Measurements from ENCODE around the gene TGDS. TPM values are rescaled to one million over a fixed set of nuclear protein-coding genes. Genes with fewer than 3 reads are reported as not detected.

Gene TGDS
- total RNA-seq, 4 donors from 2014 or later, result 2.5 to 17.9 (median 9.8) TPM

GRCh38 chr13:94548821-94549231 lies 47.1 kb downstream of the TGDS start:
- peaks cover 0 to 25% (median 13%) of the 10 kb centered on the region in 3 donors for H3K4me1 ChIP-seq
- WGBS, 2 donors, result 0 to 9% methylated on average over 3 to 10 of the region's 19 CpGs
- intact Hi-C loops (cut with DNase I), result no loop called here
- no peaks in the 10 kb centered on the region for H3K27me3 ChIP-seq
- H3K4me3 ChIP-seq, result peak overlapping the region; percentile 69 to 85 (median 73)
- H3K9me3 ChIP-seq, result no peaks in the 10 kb centered on the region
- DNase-seq, result no peak
- TF ChIP-seq CTCF (IDR thresholded peaks at IDR 0.05) (no peak), POLR2A (IDR thresholded peaks at IDR 0.05) (no peak)
- peak overlapping the region; percentile 92 to 98 (median 96) for H3K27ac ChIP-seq
- H3K36me3 ChIP-seq, result no peaks in the 10 kb centered on the region

GRCh38 chr13:94548382-94548781 lies 47.6 kb downstream of the TGDS start:
- H3K27ac ChIP-seq, result peak overlapping the region; percentile 92 to 98 (median 96)
- intact Hi-C loops (cut with DNase I), result no loop called here
- 46 to 67% methylated on average over 4 to 6 of the region's 6 CpGs for WGBS, 2 donors
- no peaks in the 10 kb centered on the region for H3K27me3 ChIP-seq
- TF ChIP-seq CTCF (IDR thresholded peaks at IDR 0.05) (no peak), POLR2A (IDR thresholded peaks at IDR 0.05) (no peak)
- no peaks in the 10 kb centered on the region for H3K9me3 ChIP-seq
- H3K4me3 ChIP-seq, result peak overlapping the region; percentile 69 to 85 (median 73)
- H3K36me3 ChIP-seq, result no peaks in the 10 kb centered on the region
- H3K4me1 ChIP-seq, result peaks cover 0 to 25% (median 13%) of the 10 kb centered on the region in 3 donors
- DNase-seq, result no peak

GRCh38 chr13:94546061-94546839 lies 49.7 kb downstream of the TGDS start:
- no peak for TF ChIP-seq POLR2A (IDR thresholded peaks at IDR 0.05)
- no peak for TF ChIP-seq CTCF (IDR thresholded peaks at IDR 0.05)
- 82 to 93% methylated on average over 10 of the region's 10 CpGs for WGBS, 2 donors
- DNase-seq, result no peak
- intact Hi-C loops (cut with DNase I), result no loop called here
- no peaks in the 10 kb centered on the region for H3K36me3 ChIP-seq
- no peak overlapping the region for H3K27ac ChIP-seq
- H3K27me3 ChIP-seq, result no peaks in the 10 kb centered on the region
- H3K9me3 ChIP-seq, result no peaks in the 10 kb centered on the region
- H3K4me3 ChIP-seq, result no peak overlapping the region
- H3K4me1 ChIP-seq, result peaks cover 0 to 25% (median 13%) of the 10 kb centered on the region in 3 donors

GRCh38 chr13:94544922-94545321 lies 51.0 kb downstream of the TGDS start:
- Histone ChIP-seq H3K4me1 (peaks cover 0 to 16% (median 8%) of the 10 kb centered on the region in 3 donors), H3K9me3 (no peaks in the 10 kb centered on the region), H3K27me3 (no peaks in the 10 kb centered on the region), H3K4me3 (no peak overlapping the region), H3K36me3 (no peaks in the 10 kb centered on the region), H3K27ac (no peak overlapping the region)
- DNase-seq, result no peak
- intact Hi-C loops (cut with DNase I), result no loop called here
- TF ChIP-seq CTCF (IDR thresholded peaks at IDR 0.05), result no peak
- TF ChIP-seq POLR2A (IDR thresholded peaks at IDR 0.05), result no peak
- WGBS, 2 donors, result 66 to 73% methylated on average over 4 of the region's 4 CpGs

- intact Hi-C loops (cut with DNase I), result no loop called here
- TF ChIP-seq POLR2A (IDR thresholded peaks at IDR 0.05) (no peak), CTCF (IDR thresholded peaks at IDR 0.05) (no peak)
- no peaks in the 10 kb centered on the region for H3K9me3 ChIP-seq
- H3K27ac ChIP-seq, result no peak overlapping the region
- WGBS, 2 donors, result 62 to 82% methylated on average over 6 of the region's 6 CpGs
- H3K4me3 ChIP-seq, result no peak overlapping the region
- H3K27me3 ChIP-seq, result no peaks in the 10 kb centered on the region
- no peaks in the 10 kb centered on the region for H3K36me3 ChIP-seq
- peaks cover 0 to 10% (median under 1%) of the 10 kb centered on the region in 3 donors for H3K4me1 ChIP-seq
- DNase-seq, result no peak
These were observed 53.0 kb downstream of the TGDS start for GRCh38 chr13:94542917-94543316.

Data from esophagus squamous epithelium (tissue), 5 donors.